ENCODE measurements around the gene OR4E1.
"Not testable (repeated sequence)": the region's sequence is repeated elsewhere in the genome, so short reads cannot be mapped to it uniquely, and the experiment has no call there.

- not testable (repeated sequence) for TF ChIP-seq TAF1, POLR2A (IDR thresholded peaks at IDR 0.05; ENCODE audit: low read depth, low read length)
Measured at GRCh38 chr14:21630503-21630902, 43.1 kb downstream of the OR4E1 start.
